Amniotic epithelial cell (primary cell): Measurements from ENCODE around the gene GPATCH1.
"Not testable (repeated sequence)": the region's sequence is repeated elsewhere in the genome, so short reads cannot be mapped to it uniquely, and the experiment has no call there.

Source experiments
- DNase-seq: peaks from one replicate; pipeline ENCODE4 v3.0.0-alpha.2; 2010; ENCODE audit warnings: low read depth

The GPATCH1 gene

DNA sequence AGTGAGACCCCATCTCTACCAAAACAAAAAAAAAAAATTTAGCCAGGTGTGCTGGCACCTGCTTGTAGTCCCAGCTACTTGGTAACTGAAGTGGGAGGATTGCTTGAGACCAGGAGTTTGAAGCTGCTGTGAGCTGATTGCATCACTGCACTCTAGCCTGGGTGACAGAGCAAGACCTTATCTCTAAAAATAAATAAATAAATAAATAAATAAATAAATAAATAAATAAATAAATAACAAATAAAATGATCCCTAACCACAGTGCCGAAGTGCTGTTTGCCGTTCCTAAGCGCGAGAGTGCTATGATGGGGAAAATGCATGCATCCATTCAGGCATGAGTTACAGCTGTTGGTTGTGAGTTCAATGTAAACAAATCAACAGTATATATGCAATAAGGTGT lies 78.2 kb downstream of the GPATCH1 start:
- no peak for DNase-seq

DNA sequence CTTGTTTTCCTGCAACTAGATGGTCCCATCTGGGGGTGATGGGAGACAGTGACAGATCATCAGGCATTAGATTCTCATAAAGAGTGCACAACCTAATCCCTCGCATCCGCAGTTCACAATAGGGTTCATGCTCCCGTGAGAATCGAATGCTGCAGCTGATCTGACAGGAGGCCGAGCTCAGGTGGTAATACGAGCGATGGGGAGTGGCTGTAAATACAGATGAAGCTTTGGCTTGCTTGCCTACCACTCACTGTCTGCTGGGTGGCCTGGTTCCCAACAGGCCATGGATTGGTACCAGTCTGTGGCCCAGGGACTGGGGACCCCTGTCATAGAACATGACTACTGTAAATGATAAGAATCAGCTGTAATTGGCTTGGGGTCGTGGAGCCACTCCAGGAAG lies 78.9 kb downstream of the GPATCH1 start:
- no peak for DNase-seq

DNA sequence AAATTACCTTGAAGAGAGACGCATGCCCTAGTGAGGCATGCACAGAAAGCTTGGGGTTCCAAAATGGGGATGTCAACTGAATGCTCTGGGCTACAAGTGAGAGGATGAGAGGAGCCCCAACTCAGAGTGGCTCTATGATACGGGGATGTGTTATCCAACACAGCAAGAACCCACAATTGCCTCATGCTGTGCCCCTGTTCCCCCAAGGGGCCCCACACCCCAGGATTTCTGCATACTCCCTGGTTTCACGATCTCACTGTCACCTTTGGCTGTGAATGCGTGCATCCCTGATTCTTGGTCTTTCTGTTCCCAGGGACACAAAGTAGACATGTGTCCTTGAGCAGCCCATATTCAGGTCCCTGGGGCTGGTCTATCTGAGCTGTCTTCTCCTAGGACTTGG lies 80.2 kb downstream of the GPATCH1 start:
- no peak for DNase-seq

DNA sequence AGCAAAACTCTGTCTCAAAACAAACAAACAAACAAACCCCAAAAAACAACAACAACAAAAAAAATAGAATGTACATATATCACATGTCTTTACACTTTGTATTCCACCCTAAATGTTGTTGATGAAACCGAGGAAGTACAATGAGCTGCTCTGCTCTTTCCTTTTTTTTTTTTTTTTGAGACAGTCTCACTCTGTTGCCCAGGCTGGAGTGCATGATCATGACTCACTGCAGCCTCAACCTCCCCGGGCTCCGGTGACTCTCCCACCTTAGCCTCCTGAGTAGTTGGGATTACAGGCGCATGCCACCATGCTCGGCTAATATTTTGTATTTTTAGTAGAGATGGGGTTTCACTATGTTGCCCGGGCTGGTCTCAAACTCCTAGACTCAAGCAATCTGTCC lies 82.5 kb downstream of the GPATCH1 start:
- no peak for DNase-seq

DNA sequence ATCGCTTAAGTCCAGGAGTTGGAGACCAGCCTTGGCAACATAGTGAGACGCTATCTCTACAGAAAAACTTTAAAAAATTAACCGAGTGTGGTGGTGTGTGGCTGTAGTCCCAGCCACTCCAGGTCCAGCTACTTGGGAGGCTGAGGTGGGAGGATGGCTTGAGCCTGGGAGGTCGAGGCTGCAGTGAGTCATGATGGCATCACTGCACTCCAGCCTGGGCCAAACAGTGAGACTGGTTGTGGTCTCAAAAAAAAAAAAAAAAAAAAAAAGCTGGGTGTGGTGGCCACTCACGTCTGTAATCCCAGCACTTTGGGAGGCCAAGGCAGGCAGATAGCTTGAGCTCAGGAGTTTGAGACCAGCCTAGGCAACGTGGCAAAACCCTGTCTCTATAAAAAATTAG lies 85.1 kb downstream of the GPATCH1 start:
- not testable (repeated sequence) for DNase-seq

DNA sequence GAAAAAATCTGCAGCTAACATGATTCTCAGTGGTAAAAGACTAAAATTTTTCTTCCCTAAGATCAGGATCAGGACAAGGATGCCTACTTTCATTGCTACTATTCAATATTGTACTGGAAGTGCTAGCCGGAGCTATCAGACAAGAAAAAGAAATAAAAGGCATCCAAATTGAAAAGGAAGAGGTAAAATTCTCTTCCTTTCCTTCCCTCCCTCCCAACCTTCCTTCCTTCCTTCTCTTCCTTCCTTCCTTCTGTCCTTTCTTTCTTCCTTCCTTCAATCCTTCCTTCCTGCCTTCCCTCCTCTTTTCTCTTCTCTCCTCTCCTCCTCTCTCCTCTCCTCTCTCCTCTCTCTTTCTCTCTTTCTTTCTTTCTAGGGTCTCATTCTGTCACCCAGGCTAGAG lies 86.5 kb downstream of the GPATCH1 start:
- no peak for DNase-seq

DNA sequence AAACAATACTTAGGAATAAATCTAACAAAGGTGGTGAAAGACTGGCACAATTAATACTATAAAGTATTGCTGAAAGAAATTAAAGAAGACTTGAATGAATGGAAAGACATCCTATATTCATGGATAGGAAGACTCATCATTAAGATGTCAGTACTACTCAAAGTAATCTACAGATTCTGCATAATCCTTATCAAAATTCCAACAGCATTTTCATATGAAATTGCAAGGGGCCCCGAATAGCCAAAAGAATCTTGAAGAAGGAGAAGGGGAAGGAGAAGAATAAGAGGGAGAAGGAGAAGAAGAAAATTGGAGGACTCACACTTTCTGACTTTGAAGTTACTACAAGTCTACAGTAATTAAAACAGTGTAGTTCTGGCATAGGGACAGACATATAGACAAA lies 87.5 kb downstream of the GPATCH1 start:
- DNase-seq, result no peak

DNA sequence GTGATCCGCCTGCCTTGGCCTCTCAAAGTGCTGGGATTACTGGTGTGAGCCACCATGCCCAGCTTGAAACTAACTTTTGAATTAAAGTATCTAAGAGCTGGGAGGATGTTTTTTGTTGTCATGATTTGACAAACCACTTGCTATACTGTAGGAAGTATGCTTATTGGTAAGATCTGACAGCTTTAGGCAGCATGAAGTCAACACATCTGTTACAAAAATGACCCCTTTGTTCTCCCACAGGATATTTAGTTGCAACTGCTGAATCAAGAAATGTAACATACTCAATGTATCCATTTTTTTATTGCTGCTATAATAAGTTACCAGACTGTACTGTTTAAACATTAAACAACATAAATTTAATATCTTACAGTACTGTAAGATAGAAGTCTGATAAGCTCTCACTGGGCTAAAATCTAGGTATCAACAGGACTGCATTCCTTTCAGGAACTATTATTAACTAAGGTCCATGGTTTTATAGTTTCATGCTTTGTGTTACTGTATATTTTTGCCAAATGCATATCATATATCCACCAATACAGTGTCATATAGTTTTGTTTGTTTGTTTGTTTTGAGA lies 90.3 kb downstream of the GPATCH1 start:
- no peak for DNase-seq

DNA sequence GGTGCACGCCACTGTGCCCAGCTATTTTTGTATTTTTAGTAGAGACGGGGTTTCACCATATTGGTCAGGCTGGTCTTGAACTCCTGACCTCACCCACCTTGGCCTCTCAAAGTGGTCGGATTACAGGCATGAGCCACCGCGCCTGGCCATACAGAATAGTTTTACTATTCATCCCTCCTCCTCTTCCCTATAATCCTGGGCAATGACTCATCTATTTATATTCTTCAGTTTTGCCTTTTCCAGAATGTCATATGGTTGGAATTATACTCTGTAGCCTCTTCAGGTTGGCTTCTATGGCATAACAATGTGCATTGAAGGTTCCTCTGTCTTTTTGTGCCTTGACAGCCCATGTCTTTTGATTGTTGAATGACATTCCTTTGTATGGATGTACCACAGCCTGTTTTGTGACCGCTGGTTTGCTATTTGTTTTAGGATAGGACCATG lies 91.0 kb downstream of the GPATCH1 start:
- peak; percentile 50 for DNase-seq

DNA sequence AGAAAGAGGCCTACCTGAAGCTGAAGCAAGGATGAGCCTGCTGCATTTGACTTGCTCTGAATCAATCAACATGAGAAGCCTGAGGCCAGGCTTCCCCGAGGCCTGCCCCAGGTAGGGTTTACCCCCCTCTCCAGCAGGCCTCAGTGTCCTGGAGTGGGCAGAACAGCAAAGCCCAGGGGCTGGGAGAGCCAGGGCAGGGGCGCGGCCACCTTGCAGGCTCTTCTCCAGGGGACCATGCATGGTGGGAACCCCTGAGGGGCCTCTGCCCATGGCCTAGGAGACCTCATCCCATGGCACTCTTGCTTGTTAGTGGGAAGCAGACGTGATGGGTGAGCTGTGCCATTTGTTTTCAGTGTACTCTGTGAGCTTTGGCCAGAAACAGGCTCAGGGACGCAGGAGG lies 93.2 kb downstream of the GPATCH1 start:
- no peak for DNase-seq

DNA sequence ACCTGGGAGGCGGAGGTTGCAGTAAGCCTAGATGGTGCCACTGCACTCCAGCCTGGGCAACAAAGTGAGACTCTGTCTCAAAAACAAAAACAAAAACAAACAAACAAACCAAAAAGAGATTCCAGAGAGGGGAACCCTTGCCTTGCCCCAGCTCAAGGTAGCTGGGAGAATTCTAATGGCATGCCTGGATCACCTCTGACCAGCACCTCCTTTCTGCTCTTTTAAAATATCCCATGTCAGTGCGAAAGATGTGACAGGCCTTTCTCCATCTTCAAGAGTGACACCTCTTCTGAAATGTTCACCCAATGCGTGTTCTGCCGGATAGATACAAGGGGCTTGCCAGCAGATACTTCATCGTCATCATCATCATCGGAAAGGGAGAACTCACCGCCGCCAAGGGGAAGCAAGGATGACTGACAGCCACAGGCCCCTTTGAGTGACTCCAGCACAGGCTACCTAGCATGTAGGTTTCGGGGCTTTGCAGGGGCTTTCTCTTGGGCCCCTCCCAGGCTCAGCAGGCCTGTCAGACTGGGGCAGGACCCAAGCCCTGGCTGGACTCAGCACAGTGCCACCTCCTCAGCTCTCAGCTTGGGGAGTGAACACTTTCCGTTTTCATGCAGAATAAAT lies 94.3 kb downstream of the GPATCH1 start:
- no peak for DNase-seq

DNA sequence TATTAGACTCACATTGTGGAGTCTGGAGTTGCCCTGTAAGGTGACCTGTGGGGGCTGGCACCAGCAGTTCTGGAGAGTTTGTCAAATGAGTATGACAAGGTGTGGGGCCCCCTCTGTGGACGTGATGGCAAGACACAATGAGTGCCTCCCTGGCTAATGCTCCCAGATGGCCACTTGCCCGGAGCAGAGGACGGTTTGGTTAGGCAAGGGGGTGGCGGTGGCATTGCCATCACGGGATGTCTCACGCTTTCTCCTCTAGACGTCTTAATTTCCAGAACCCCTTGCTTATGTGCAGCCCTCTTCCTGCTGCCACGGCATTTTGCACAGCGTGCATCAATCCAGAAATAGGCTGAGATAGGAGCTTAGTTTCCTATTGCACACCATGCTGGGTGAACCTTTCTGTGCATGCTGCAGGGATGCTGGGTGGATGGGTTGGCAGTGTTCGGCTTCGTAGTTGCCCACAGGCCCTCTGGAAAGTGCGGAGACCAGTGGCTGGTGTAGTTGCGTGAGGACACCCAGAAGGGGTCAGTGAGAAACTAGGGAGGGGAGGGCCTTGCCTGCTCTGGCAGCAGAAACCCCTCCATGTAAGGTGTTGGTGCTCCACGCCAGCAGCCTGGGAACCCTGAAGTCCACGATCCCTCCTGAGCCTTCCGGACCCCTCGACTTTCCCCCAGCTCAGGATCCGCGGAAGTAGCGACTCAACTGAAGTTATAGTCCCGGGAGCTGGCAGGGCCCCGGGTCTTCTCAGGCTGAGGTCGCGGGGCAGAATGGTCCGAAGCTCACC lies 95.1 kb downstream of the GPATCH1 start:
- peak; percentile 47 for DNase-seq

DNA sequence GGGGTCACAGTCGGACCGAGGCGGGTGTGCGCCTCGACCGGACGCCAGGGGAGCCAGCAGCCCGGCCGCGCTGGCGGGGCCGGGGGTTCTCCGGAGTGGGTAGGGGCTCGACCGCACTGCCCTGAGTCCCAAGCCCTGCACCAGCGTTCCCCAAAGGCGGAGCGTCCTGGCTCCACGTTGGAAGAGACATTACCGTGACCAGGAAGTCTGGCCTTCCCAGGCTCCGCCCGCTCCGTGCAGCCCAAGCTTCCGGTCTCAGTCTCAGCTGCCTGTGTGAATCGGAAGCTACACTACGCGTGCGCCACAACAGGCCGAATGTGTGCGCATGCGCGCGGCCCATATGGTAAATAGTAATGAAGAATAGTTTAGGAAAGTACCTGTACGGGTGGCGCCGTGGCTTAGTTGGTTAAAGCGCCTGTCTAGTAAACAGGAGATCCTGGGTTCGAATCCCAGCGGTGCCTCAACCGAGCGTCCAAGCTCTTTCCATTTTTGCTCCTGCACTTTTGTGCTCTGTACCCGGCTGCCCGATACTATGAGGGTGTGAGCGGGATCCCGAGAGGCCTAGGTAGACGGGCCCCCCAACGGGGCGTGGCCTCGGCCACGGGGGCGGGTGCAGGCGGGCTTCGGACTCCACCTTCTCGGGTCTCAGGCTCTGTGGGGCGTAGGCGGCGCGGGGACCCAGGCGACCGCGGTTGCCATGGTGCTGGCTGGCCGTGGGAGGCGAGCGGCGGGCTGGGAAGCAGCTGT lies 95.9 kb downstream of the GPATCH1 start:
- peak; percentile 98 for DNase-seq

DNA sequence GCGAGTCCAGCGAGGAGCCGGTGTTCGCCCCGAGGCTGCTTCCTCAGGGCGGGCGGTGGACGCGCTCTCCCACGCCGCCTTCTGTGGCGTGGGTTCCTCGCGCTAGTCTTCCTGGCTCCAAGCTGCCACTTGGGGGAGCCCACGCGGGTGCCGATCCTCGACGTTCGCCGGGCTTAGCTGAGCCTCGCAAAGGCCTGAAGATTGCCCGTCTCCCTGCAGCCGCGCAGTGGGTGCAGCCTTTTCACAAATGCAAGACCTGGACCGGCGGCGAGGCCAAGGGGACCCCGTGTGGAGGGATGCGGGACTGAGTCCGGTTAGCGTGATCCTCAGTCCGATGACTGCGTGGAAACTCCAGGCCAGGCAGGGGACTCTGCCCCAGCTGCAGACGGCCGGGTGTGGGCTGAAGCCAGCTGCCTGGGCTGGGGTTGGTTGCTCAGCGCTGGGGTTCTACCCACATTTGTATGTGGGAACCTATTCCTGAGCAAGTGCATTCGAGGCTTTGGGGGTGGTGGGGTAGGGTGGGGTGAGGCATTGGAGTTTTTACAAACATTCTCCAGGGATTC lies 96.5 kb downstream of the GPATCH1 start:
- DNase-seq, result no peak
